Measurements from ENCODE around the gene RPE65.
A peak's percentile ranks its signal among the peaks of the same experiment; 100 is the strongest.
"Not testable (repeated sequence)": the region's sequence is repeated elsewhere in the genome, so short reads cannot be mapped to it uniquely, and the experiment has no call there.

Gene RPE65

DNA sequence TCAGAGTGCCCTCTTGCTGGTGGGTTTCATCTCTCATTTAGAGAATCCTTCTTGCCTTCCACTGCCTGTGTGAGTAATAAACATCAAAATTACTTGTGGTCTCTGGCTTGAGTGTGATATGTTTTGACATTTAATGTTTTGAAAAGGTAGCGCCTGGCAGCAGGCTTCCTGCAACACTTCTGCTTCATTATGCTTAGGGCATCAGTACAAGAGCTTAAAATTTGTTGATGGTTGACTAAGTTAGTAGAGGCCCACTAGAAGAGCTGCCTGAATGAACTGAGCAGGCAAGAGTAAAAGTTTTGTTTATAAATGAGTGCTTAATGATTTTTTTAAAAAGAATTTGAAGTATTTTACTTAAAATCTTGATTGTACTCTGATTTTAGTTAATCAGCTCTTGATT lies 6.4 kb upstream of the RPE65 start:
- no peak for DNase-seq (ENCODE audit: low read depth, low spot score)
- H3K4me3 ChIP-seq (ENCODE audit: low read length) = no peak overlapping the region

DNA sequence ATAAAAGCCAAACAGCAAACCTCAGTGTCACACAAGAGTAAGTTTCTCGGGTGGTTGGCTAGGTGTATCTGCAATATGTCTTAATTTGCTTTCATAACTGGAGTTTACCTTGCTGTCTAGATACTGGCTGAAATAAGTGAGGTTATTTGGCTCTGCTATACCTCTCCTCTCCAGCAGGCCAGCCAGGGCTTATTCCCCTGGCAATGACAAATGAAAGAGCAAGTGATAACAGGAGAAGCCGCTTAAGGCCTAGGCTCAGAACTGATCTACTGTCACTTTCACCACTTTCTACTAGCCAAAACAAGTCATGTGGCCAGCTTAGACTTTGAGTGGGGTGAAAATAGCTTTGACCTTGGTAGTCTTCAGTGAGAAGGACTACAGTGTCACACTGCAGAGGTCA lies 4.8 kb upstream of the RPE65 start:
- DNase-seq (ENCODE audit: low read depth, low spot score) = no peak

DNA sequence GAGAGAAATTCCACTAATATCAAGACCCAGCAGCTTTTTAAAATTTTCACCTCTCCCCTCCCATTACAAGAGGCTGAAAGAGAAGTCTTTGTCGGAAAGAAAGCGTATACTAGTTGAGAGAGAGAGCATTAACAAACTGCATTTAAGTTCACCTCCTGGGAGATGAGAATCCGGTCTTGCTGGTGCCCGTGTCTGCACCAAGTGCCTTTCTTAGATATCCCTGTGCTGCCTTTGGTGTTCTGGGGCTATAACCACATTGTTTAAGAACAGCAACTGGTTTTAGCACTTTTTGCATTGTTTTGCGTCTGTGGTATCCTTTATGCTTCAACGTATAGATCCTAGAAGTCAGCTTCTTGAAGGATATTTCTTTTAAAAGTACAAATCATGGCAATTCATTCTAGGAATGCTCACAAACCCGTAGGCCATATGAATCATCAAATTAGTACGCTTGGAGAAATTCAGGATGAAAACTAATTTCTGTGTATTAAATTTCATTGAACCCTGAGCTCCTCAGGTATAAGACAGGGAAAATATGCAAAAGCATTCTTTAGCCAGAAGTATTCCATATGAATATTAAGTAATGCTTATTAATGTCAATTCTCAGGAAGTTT lies 3.4 kb upstream of the RPE65 start:
- no peak for DNase-seq (ENCODE audit: low read depth, low spot score)
- no peak overlapping the region for H3K4me3 ChIP-seq (ENCODE audit: low read length)

More for the DNA sequence above, 4.8 kb upstream of the RPE65 start:
- H3K4me3 ChIP-seq (ENCODE audit: low read length) = no peak overlapping the region

DNA sequence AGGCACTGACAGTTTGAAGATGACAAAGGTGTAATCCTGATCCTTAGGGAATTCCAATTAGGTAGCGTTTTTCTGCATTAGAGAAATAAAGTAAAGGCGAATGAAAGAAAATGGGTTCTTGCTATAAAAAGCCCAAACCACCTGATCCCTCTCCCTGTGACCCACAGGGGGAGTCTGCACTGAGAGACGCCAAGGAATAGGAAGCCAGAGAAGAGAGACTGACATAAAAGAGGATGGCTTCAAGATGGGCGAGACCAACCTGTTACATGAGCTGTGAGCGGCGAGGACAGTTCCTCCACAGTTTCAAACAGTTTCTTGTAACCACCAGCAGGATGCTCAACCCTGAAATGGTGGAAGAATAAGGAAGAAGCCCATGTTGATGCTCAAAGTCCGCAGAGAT lies 1.4 kb downstream of the RPE65 start:
- DNase-seq (ENCODE audit: low read depth, low spot score) = no peak
- H3K4me3 ChIP-seq (ENCODE audit: low read length) = no peak overlapping the region

DNA sequence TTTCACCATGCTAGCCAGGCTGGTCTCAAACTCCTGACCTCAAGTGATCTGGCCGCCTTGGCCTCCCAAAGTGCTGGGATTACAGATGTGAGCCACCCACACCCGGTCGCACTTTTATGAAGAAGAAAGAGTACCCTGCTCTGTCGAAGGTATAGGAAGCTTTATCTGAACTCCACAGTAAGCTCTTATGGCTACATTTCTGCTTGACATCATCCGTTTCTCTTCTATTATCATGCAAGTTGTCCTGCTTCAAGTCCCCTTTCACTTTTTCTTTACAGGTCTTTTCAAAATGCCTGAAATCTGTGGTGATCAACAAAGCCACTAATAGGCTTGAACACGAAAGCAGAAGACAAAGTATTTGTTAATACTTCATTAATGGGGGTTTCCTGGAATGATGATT lies 4.0 kb downstream of the RPE65 start:
- H3K4me3 ChIP-seq (ENCODE audit: low read length) = no peak overlapping the region
- no peak for DNase-seq (ENCODE audit: low read depth, low spot score)

DNA sequence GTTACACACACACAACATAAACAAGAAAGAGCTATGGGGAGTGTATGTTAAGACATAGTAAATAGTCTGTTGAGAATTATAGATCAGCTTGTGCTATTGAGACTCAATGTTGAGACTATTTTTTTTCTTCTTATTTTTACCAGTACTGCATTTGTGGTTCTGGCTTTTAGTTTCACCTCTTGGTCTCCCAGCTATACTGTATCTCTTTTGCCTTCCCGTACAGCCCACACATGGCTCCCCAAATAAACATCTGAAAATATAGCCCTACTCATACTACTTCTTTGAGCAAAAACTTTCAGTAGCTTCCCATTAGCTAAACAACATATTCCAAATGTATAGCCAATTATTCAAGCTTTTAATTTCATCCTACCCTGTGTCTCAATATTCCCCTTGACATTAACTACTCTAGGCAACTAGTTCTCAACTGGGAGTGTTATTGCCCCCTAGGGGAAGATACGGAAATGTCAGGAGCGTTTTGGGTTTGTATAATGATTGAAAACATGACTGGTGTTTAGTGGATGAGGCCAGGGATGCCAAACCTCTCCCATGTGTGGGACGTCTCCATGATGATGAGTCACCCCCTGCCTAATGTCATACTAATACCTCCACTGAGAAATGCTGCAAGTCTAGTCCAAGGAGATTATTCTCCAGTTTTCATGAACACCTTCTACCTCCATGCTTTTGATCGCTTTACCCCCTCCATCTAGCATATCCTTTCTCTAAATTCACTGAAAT lies 6.8 kb downstream of the RPE65 start:
- peak; percentile 28 for DNase-seq (ENCODE audit: low read depth, low spot score)
- H3K4me3 ChIP-seq (ENCODE audit: low read length) = no peak overlapping the region

DNA sequence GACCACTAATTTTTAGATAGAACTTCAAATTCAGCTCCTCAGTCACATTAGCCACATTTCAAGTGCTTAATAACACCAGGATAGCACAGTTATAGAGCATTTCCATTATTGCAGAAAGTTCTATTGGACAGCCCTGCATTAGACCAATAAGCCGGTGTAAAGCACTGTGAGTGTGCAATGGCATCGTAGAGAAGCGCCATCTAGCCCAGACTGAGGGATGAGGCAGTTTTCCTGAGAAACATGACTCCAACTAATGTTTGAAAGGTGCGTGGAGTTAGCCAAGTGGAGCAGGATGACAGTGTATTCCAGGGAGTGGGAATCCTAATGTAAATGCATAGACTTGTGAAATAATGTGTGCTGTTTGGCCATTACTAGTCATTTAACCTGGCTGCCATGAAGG lies 7.7 kb downstream of the RPE65 start:
- DNase-seq (ENCODE audit: low read depth, low spot score) = no peak
- no peak overlapping the region for H3K4me3 ChIP-seq (ENCODE audit: low read length)

DNA sequence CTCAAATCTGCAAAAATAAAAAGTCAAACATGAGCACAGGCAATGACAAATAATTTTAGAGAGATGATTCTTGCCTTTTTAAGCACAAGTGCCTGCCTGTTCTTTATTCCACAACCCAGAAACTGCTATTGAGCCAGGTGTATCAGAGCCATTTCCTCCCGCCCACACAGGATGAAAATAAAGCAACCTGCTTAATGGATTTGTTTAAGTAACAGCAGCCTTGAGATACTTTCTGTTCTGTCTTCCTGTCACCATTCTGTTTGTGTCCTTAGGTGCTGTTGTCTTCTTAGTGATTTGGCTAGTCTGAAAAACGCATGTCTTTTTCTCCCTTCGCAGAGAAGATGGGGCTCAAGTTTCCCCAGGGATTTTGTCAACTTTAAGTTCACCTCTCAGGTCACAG lies 11.4 kb downstream of the RPE65 start:
- DNase-seq (ENCODE audit: low read depth, low spot score) = no peak
- no peak overlapping the region for H3K4me3 ChIP-seq (ENCODE audit: low read length)

DNA sequence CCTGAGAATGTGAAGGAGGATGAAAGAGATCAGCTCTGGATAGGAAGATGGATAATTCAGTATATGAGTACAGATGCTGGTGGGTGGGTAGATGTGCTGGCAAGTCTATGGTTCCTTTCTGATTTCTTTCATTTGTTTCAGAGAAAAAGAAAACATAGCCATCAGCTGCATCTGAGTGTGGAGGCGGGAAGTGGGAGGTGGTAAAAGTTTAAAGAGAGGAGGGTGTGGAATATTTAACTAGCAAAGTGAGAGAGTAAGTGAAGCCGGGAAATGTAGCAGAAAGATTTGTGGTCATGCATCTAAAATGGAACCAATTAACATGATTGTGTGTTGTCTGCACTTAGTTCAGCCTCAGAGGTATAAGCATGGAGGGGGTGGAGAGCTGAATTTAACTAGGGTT lies 16.4 kb downstream of the RPE65 start:
- no peak overlapping the region for H3K4me3 ChIP-seq (ENCODE audit: low read length)
- DNase-seq (ENCODE audit: low read depth, low spot score) = no peak

DNA sequence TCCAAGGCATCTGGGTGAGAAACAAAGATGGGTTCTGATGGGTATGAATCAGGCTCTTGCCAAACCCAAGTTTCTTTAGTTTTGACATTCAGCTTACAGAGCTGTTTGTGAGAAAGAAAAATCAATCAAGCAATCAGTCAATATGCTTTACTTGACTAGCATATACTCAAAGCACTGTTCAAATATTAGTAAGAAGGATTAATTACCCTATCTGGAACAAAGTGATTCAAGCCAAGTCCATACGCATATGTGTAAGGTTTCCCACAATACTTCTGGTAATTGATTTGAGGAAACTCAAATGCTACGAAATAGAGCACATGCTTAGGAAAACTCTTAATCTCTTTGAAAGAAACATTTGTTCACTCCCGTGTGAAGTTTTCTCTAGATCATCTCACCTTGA lies 18.7 kb downstream of the RPE65 start:
- DNase-seq (ENCODE audit: low read depth, low spot score) = no peak
- H3K4me3 ChIP-seq (ENCODE audit: low read length) = no peak overlapping the region

DNA sequence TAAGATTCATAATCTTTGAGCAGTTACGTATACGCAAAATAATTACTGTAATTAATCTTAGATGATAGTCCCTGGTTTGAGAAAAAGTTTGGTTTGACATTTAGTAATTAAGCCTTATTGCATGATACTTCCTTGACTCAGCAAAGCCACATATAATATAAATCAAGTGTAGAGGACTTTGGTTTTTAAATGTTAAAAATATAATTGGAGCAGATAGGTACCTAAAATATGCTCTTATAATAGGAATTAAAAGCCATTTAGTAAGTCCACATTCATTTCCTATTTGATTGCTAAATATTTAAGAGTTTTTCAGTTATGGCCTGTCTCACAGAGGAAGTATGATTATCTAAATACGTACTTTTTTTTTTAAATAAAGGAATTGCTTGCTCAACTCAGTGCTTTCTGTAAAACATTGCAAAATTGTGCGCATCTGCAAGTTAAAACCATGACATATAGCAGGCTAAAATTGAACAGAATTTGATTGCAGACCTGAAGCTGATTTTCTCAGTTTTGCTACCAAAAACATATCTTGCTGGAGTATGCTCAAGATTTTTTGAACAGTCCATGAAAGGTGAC lies 20.4 kb downstream of the RPE65 start:
- no peak overlapping the region for H3K4me3 ChIP-seq (ENCODE audit: low read length)
- no peak for DNase-seq (ENCODE audit: low read depth, low spot score)

DNA sequence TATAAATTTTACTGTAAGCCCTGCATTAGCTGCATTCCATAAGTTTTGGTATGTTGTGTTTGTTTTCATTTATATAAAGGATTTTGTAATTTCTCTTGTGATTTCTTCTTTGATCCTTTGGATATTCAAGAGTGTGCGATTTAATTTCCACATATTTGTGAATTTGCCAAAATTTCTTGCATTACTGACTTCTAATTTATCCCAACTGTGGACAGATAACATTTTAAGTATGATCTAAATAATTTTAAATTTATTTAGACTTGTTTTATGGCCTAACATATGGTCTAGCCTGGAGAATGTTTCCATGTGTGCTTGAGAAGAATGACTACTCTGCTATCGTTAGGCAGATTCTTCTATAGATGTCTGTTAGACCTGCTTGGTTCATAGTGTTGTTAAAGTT lies 23.2 kb downstream of the RPE65 start:
- no peak overlapping the region for H3K4me3 ChIP-seq (ENCODE audit: low read length)
- DNase-seq (ENCODE audit: low read depth, low spot score) = no peak

DNA sequence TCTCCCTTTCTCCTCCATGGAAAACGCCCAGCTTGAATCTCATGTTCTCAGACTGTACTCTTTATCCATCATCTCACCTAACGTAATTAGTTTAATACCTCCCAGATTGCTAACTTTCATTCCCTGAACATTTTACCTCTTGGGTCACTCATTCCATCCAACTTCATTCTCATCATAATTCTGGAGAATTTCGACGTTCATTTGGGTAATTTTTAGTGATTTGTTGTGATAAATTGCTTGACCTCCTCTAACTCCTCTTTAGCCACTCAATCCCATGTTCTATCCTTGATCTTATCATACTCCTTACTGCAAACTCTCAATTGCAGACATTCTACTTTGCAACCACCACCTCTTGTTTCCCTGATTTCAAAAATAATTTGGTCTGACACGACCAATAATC lies 28.4 kb downstream of the RPE65 start:
- no peak for DNase-seq (ENCODE audit: low read depth, low spot score)
- H3K4me3 ChIP-seq (ENCODE audit: low read length) = no peak overlapping the region

DNA sequence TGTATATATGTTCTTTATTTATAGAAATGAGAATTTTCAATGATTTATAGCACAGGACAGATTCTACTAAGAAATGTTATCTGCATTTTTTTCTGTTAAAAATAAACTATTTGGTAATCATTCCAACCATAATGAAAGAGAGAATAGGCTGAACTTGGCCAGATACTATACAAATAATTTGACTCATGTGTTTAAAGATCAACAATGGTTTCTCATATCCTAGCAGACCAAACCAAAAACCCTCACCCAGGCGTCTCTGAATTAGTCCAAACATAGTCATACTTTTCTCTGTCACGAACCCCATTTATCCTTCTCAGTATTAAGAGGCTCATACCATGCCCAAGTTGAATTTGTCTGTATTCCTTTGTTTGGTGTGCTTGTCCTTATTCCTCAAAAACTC lies 40.3 kb downstream of the RPE65 start:
- DNase-seq (ENCODE audit: low read depth, low spot score) = no peak
- no peak overlapping the region for H3K4me3 ChIP-seq (ENCODE audit: low read length)

DNA sequence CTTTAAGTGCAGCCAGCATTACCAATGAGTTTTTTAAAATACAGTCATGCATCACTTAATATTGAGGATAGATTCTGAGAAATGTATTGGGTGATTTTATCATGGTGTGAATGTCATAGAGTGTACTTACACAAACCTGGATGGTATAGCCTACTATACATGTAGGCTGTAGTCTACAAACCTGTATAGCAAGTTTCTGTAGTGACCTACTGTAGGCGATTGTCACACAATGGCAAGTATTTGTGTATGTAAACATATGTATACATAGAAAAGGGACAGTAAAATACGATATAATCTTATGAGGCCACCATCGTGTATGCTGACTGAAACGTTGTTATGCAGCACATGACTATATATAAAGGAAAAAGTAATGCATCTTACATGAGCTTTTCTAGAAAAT lies 48.2 kb downstream of the RPE65 start:
- DNase-seq (ENCODE audit: low read depth, low spot score) = no peak
- H3K4me3 ChIP-seq (ENCODE audit: low read length) = no peak overlapping the region

DNA sequence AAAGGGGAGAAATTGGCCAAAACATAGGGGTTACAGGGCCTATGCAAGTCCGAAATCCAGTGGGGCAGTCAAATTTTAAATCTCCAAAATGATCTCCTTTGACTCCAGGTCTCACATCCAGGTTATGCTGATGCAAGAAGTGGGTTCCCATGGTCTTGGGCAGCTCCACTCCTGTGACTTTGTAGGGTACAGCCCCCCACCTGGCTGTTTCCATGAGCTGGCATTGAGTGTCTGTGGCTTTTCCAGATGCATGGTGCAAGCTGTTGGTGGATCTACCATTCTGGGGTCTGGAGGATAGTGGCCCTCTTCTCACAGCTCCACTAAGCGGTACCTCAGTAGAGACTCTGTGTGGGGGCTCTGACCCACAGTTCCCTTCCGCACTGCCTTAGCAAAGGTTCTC lies 54.2 kb downstream of the RPE65 start:
- H3K4me3 ChIP-seq (ENCODE audit: low read length); DNase-seq (ENCODE audit: low read depth, low spot score): not testable (repeated sequence)

DNA sequence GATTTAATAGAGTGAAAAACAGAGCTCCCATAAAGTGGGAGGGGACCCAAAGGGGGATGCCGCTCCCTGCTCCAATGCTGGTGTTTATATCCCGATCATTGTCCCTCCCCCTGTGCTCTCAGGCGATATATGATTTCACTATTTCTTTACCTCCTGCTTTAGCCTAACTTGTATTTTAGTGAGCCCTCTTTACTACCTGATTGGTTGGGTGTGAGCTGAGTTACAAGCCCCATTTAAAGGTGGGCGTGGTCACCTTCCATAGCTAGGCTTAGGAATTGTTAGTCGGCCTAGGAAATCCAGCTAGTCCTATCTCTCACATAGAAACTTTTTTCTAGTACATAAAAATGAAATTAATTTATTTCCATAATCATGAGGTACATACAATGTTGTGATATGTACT lies 57.3 kb downstream of the RPE65 start:
- DNase-seq (ENCODE audit: low read depth, low spot score); H3K4me3 ChIP-seq (ENCODE audit: low read length): not testable (repeated sequence)

DNA sequence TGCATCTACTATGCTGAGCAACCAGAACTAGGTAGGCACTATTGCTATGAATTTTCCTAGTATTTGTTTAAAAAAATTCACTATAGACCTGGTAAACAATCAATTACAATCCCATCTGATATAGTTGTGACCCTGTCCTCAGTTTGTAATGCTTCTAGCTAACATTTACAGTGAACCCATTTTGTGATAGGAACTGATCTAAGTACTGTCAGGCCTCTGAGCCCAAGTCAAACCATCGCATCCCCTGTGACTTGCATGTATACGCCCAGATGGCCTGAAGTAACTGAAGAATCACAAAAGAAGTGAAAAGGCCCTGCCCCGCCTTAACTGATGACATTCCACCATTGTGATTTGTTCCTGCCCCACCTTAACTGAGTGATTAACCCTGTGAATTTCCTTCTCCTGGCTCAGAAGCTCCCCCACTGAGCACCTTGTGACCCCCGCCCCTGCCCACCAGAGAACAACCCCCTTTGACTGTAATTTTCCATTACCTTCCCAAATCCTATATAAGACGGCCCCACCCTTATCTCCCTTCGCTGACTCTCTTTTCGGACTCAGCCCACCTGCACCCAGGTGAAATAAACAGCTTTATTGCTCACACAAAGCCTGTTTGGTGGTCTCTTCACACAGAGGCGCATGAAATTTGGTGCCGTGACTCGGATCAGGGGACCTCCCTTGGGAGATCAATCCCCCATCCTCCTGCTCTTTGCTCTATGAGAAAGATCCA lies 63.8 kb downstream of the RPE65 start:
- DNase-seq (ENCODE audit: low read depth, low spot score); H3K4me3 ChIP-seq (ENCODE audit: low read length): not testable (repeated sequence)

DNA sequence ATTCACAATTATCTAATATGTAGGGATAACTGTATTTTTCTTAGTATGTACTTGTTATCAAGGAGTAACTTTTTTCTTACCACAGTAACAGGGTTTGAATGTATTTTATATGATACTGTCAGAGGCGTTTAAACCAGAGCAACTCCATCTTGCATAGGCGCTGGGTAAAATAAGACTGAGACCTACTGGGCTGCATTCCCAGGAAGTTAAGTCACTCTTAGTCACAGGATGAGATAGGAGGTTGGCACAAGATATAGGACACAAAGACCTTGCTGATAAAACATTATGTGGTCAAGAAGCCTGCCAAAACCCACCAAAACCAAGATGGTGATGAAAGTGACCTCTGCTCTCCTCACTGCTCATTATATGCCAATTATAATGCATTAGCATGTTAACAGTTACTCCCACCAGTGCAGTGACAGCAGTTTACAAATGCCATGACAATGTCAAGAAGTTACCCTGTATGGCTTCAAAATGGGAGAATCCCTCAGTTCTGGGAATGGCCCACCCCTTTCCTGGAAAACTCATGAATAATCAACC lies 64.8 kb downstream of the RPE65 start:
- no peak for DNase-seq (ENCODE audit: low read depth, low spot score)
- no peak overlapping the region for H3K4me3 ChIP-seq (ENCODE audit: low read length)

DNA sequence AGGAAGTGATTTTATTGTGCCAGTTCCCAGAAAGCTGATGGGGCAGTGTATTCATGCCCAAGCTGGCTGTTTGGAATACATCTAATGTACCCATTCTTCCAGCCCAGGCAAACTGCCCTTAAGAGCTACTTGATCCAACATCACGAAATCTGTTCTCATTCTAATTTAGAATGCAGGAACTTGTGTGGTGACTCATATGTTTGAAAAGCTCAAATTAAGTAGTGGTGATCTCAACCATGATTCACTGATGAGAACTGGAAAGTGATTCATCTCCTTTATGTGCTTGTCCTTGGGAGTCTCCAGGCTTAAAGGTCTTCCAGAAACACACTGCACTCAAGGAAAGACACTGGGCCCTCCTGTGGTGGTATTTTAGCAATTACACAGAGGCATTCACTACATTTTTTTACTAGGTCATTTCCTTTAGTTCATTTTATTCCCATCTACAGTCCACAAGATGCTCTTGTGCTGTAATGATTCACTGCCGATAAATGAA lies 65.4 kb downstream of the RPE65 start:
- no peak overlapping the region for H3K4me3 ChIP-seq (ENCODE audit: low read length)
- no peak for DNase-seq (ENCODE audit: low read depth, low spot score)
